ENCODE data around the gene NHEJ1. TPM values are rescaled to one million over a fixed set of nuclear protein-coding genes. Genes with fewer than 3 reads are reported as not detected.

NHEJ1 gene
- total and polyA plus RNA-seq, 9 of the 15 experiments (the other 6 are each of a cell fraction or from before 2014, with no cell fraction given) = 9.0 to 23.7 (median 13.9) TPM

GRCh38 chr2:219026946-219027345 is 133.7 kb downstream of the NHEJ1 start:
- H3K4me3 ChIP-seq = no peak overlapping the region
- WGBS (ENCODE audit: insufficient coverage, low coverage, missing lambda C conversion rate) = 0% methylated on average over 5 of the region's 7 CpGs
- peaks cover 4% of the 10 kb centered on the region; the same call in 1 of the 2 replicates for H4K20me1 ChIP-seq (replicated peaks; ENCODE audit: control insufficient read depth, insufficient read depth, low read length)
- no peak overlapping the region for H2AFZ ChIP-seq (ENCODE audit: low read depth, low read length)
- no peaks in the 10 kb centered on the region for H3K36me3 ChIP-seq (ENCODE audit: control insufficient read depth, insufficient read depth, low read length)
- peaks cover 5 to 63% of the 10 kb centered on the region in 2 experiments; a peak in 4 of 5 replicates for H3K27me3 ChIP-seq (ENCODE audit: control insufficient read depth in 2 of 2, insufficient read depth in 2 of 2, low read length in 2 of 2)
- no peak overlapping the region for H3K27ac ChIP-seq (ENCODE audit: extremely low read depth, low read depth, low read length)
- in situ Hi-C loops (cut with MboI) = loop anchor here (10.0 kb wide), 1 partner anchor 128 kb away; no protein-coding TSS in a partner anchor
- ATAC-seq (no peak), DNase-seq (ENCODE audit: extremely low read depth in 1 of 4, low spot score in 3 of 4) (no peak), FAIRE-seq (no peak)
- H3K9ac ChIP-seq (ENCODE audit: insufficient read depth in 1 of 2, low read depth in 2 of 2, low read length in 2 of 2) = no peak overlapping the region
- intact Hi-C loops (cut with micrococcal nuclease) = no loop called here
- CTCF ChIA-PET (ENCODE audit: low intra/inter-chr PET ratio) = no interaction called here
- H3K9me1 ChIP-seq (ENCODE audit: control insufficient read depth, insufficient read depth, low read length) = no peaks in the 10 kb centered on the region
- BruUV-seq (replicated peaks) = no TSS peak
- H3K79me2 ChIP-seq (ENCODE audit: control insufficient read depth, insufficient read depth, low read length) = no peaks in the 10 kb centered on the region
- no peak overlapping the region for H3K4me2 ChIP-seq (ENCODE audit: insufficient read depth, low read length)
- POLR2A ChIA-PET = no interaction called here
- no peaks in the 10 kb centered on the region for H3K9me3 ChIP-seq (replicated peaks; ENCODE audit: control insufficient read depth, insufficient read depth, low read depth, low read length)
- peaks cover 0 to 4% of the 10 kb centered on the region in 2 experiments; a peak in 1 of 5 replicates for H3K4me1 ChIP-seq (replicated peaks in 1 of 2; ENCODE audit: control insufficient read depth in 2 of 2, insufficient read depth in 2 of 2, low read length in 2 of 2)
- TF ChIP-seq ZNF124 (CRISPR knock-in tag; IDR thresholded peaks at IDR 0.05) = no peak
- TF ChIP-seq RHOXF2B (CRISPR knock-in tag; conservative IDR thresholded peaks at IDR 0.05) = no peak
- no peak for TF ChIP-seq CTCFL (IDR thresholded peaks at IDR 0.05; ENCODE audit: borderline replicate concordance, insufficient read depth, low read depth, low read length, poor library complexity, severe bottlenecking)
- no peak for TF ChIP-seq DLX4 (CRISPR knock-in tag; IDR thresholded peaks at IDR 0.05)
- TF ChIP-seq NFYB (IDR thresholded peaks at IDR 0.05; ENCODE audit: extremely low read depth, insufficient read length) = no peak
- TF ChIP-seq TRIM25 (IDR thresholded peaks at IDR 0.05; ENCODE audit: borderline replicate concordance) = no peak
- no peak for TF ChIP-seq TFAP4 (CRISPR knock-in tag; IDR thresholded peaks at IDR 0.05; ENCODE audit: borderline replicate concordance)
- TF ChIP-seq SP2 (IDR thresholded peaks at IDR 0.05; ENCODE audit: extremely low read depth, low read depth, low read length, poor library complexity, severe bottlenecking) = no peak
- no peak for TF ChIP-seq PATZ1 (CRISPR knock-in tag; IDR thresholded peaks at IDR 0.05; ENCODE audit: borderline replicate concordance)
- TF ChIP-seq JUN (IDR thresholded peaks at IDR 0.05; ENCODE audit: borderline replicate concordance, low read depth, low read length) = no peak
- TF ChIP-seq JUN (CRISPR knock-in tag; IDR thresholded peaks at IDR 0.05; ENCODE audit: borderline replicate concordance) = no peak
- TF ChIP-seq NFIX (CRISPR knock-in tag; IDR thresholded peaks at IDR 0.05; ENCODE audit: low read depth) = no peak
- TF ChIP-seq NR0B1 (IDR thresholded peaks at IDR 0.05; ENCODE audit: partially characterized antibody) = no peak

Measured in K562 (cell line).